ENCODE measurements around the gene PDHB. TPM values are rescaled to one million over a fixed set of nuclear protein-coding genes. Genes with fewer than 3 reads are reported as not detected.

PDHB gene
- total and polyA plus RNA-seq, 10 of the 15 experiments (the other 5 are each of a cell fraction or from before 2014, with no cell fraction given): 62.9 to 224 (median 93.2) TPM

DNA sequence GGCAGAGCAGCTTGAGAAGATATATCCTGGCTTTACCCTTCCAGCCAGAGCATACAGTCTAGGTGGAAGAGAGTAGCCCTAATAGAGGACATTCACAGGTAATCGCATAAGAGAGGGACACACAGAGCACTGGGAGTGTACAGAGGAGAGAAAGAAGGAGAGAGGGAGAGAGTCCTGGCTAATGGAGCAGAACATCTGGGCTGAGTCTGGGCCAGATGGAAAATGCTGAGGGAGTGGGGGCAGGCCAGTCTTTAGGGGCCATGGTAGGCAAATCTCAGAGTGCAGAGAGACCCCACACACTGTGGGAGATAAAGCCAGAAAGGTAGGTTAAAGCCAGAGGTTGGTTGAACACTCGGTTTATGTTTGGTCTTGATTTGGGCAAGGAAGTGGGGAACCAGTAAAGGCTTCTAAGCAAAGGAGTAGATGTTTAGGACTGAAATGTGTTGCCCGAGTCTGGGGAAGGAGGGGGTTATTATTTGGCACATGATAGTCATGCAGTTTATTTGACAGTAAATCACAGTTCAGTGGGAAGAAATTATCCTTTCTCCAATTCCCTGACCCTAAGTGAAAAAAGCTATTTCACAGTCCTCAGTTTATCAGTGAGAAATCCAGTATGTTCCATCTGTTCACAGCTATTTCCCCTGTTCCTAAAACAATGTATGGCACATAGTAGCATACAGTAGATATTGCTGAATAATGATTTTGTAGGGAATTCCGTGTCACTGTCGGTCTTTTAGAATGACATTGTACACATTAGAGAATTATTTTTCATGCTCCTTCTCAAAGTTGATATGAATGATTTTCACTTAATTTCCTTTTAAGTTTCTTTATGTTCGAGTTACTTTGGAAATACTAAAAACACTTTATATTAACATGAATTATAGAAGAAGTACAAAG is 45.7 kb downstream of the PDHB start:
- DNase-seq (ENCODE audit: low read depth, low spot score) (no peak), FAIRE-seq (no peak), ATAC-seq (no peak)
- Histone ChIP-seq H3K79me2 (ENCODE audit: control insufficient read depth, insufficient read depth, low read length) (no peaks in the 10 kb centered on the region), H3K27ac (ENCODE audit: control insufficient read depth, insufficient read depth) (no peak overlapping the region), H3K4me2 (ENCODE audit: control insufficient read depth, insufficient read depth) (no peak overlapping the region), H3K9me3 (replicated peaks; ENCODE audit: control insufficient read depth, insufficient read depth, low read length) (no peaks in the 10 kb centered on the region), H3K36me3 (ENCODE audit: control insufficient read depth in 2 of 2, insufficient read depth in 2 of 2, low read length in 1 of 2) (peaks cover 0 to 4% of the 10 kb centered on the region in 2 experiments; a peak in 2 of 4 replicates), H2AFZ (ENCODE audit: control insufficient read depth, low read depth, low read length) (no peak overlapping the region), H3K4me3 (no peak overlapping the region), H3K9ac (ENCODE audit: control insufficient read depth, insufficient read depth, low read length) (no peak overlapping the region), H4K20me1 (ENCODE audit: control insufficient read depth, insufficient read depth) (no peaks in the 10 kb centered on the region), H3K27me3 (replicated peaks in 1 of 2; ENCODE audit: control insufficient read depth in 2 of 2, insufficient read depth in 2 of 2, low read length in 1 of 2) (no peaks in the 10 kb centered on the region), H3K4me1 (ENCODE audit: control insufficient read depth, insufficient read depth, low read length) (no peaks in the 10 kb centered on the region)
- intact Hi-C loops (cut with micrococcal nuclease; ENCODE audit: unreplicated experiment) (no loop called here), in situ Hi-C loops (cut with MboI) (no loop called here)
- ChIA-PET POLR2A (interaction anchor here (0.6 kb wide), 1 partner anchor 21 kb away, joined by 4 read pairs; no protein-coding TSS in a partner anchor), SMC1A (ENCODE audit: uncharacterized antibody, unreplicated experiment) (interaction anchor here (1.1 to 1.7 kb wide), 3 partner anchors 29 to 54 kb away, joined by 3 to 5 read pairs (median 4); no protein-coding TSS in a partner anchor), CTCF (interaction anchor here (0.5 to 2.2 kb wide), 6 partner anchors 23 to 823 kb away, joined by 3 to 5 read pairs (median 3); partner anchors contain the start of genes HTD2 and RPP14), RAD21 (ENCODE audit: unreplicated experiment) (interaction anchor here (0.8 to 1.0 kb wide), 2 partner anchors 31 to 54 kb away, joined by 3 read pairs; no protein-coding TSS in a partner anchor)
- 63% methylated on average over 6 of the region's 6 CpGs for WGBS (ENCODE audit: insufficient coverage, insufficient replicate concordance, low lambda C conversion rate, missing lambda C conversion rate)
- no TSS peak for BruUV-seq (replicated peaks)
- TF ChIP-seq PML (IDR thresholded peaks at IDR 0.05; ENCODE audit: low read length): no peak
- no peak for TF ChIP-seq BCL11A (IDR thresholded peaks at IDR 0.05; ENCODE audit: low read depth, low read length)
- no peak for TF ChIP-seq BRCA1 (IDR thresholded peaks at IDR 0.05; ENCODE audit: low read depth, low read length)
- no peak for TF ChIP-seq TCF3 (IDR thresholded peaks at IDR 0.05; ENCODE audit: borderline replicate concordance, insufficient read depth, low read depth, low read length)
- no peak for TF ChIP-seq LARP7 (IDR thresholded peaks at IDR 0.05)
- TF ChIP-seq, protein P1, sequence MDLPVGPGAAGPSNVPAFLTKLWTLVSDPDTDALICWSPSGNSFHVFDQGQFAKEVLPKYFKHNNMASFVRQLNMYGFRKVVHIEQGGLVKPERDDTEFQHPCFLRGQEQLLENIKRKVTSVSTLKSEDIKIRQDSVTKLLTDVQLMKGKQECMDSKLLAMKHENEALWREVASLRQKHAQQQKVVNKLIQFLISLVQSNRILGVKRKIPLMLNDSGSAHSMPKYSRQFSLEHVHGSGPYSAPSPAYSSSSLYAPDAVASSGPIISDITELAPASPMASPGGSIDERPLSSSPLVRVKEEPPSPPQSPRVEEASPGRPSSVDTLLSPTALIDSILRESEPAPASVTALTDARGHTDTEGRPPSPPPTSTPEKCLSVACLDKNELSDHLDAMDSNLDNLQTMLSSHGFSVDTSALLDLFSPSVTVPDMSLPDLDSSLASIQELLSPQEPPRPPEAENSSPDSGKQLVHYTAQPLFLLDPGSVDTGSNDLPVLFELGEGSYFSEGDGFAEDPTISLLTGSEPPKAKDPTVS (IDR thresholded peaks at IDR 0.05; ENCODE audit: low read depth, low read length): no peak
- TF ChIP-seq, protein P2, sequence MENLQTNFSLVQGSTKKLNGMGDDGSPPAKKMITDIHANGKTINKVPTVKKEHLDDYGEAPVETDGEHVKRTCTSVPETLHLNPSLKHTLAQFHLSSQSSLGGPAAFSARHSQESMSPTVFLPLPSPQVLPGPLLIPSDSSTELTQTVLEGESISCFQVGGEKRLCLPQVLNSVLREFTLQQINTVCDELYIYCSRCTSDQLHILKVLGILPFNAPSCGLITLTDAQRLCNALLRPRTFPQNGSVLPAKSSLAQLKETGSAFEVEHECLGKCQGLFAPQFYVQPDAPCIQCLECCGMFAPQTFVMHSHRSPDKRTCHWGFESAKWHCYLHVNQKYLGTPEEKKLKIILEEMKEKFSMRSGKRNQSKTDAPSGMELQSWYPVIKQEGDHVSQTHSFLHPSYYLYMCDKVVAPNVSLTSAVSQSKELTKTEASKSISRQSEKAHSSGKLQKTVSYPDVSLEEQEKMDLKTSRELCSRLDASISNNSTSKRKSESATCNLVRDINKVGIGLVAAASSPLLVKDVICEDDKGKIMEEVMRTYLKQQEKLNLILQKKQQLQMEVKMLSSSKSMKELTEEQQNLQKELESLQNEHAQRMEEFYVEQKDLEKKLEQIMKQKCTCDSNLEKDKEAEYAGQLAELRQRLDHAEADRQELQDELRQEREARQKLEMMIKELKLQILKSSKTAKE (IDR thresholded peaks at IDR 0.05; ENCODE audit: low read depth, poor library complexity, severe bottlenecking): no peak
- TF ChIP-seq, protein P3, sequence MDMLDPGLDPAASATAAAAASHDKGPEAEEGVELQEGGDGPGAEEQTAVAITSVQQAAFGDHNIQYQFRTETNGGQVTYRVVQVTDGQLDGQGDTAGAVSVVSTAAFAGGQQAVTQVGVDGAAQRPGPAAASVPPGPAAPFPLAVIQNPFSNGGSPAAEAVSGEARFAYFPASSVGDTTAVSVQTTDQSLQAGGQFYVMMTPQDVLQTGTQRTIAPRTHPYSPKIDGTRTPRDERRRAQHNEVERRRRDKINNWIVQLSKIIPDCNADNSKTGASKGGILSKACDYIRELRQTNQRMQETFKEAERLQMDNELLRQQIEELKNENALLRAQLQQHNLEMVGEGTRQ (IDR thresholded peaks at IDR 0.05; ENCODE audit: borderline replicate concordance, low read depth, low read length): no peak
- no peak for TF ChIP-seq KDM1A (IDR thresholded peaks at IDR 0.05; ENCODE audit: borderline replicate concordance)
- no peak for TF ChIP-seq POLR2A (IDR thresholded peaks at IDR 0.05; ENCODE audit: low read depth, low read length)
- no peak for TF ChIP-seq SPI1 (IDR thresholded peaks at IDR 0.05; ENCODE audit: borderline replicate concordance, insufficient read depth, low read depth, low read length)
- TF ChIP-seq TCF7 (IDR thresholded peaks at IDR 0.05; ENCODE audit: borderline replicate concordance): no peak
- no peak for TF ChIP-seq WRNIP1 (IDR thresholded peaks at IDR 0.05; ENCODE audit: borderline replicate concordance, low read depth, low read length)
- no peak for TF ChIP-seq ZZZ3 (IDR thresholded peaks at IDR 0.05; ENCODE audit: control insufficient read depth, insufficient read length, low read depth)
- TF ChIP-seq, protein P4, sequence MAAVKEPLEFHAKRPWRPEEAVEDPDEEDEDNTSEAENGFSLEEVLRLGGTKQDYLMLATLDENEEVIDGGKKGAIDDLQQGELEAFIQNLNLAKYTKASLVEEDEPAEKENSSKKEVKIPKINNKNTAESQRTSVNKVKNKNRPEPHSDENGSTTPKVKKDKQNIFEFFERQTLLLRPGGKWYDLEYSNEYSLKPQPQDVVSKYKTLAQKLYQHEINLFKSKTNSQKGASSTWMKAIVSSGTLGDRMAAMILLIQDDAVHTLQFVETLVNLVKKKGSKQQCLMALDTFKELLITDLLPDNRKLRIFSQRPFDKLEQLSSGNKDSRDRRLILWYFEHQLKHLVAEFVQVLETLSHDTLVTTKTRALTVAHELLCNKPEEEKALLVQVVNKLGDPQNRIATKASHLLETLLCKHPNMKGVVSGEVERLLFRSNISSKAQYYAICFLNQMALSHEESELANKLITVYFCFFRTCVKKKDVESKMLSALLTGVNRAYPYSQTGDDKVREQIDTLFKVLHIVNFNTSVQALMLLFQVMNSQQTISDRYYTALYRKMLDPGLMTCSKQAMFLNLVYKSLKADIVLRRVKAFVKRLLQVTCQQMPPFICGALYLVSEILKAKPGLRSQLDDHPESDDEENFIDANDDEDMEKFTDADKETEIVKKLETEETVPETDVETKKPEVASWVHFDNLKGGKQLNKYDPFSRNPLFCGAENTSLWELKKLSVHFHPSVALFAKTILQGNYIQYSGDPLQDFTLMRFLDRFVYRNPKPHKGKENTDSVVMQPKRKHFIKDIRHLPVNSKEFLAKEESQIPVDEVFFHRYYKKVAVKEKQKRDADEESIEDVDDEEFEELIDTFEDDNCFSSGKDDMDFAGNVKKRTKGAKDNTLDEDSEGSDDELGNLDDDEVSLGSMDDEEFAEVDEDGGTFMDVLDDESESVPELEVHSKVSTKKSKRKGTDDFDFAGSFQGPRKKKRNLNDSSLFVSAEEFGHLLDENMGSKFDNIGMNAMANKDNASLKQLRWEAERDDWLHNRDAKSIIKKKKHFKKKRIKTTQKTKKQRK (IDR thresholded peaks at IDR 0.05; ENCODE audit: low read depth, low read length): no peak

Data from GM12878 (cell line).